ENCODE data around the gene ARHGEF17. TPM values are rescaled to one million over a fixed set of nuclear protein-coding genes. Genes with fewer than 3 reads are reported as not detected.

The ARHGEF17 gene
- total and polyA plus RNA-seq, 3 experiments from 2014 or later: not detected

- Mint-ChIP-seq H3K9me3 (no peaks in the 10 kb centered on the region), H3K4me3 (no peak overlapping the region), H3K27me3 (peaks cover 22 to 45% of the 10 kb centered on the region in 2 donors), H3K4me1 (no peaks in the 10 kb centered on the region), H3K27ac (no peak overlapping the region), H3K36me3 (no peaks in the 10 kb centered on the region)
- Histone ChIP-seq H3K27me3 (ENCODE audit: insufficient read depth, low read length, poor library complexity, severe bottlenecking) (peaks cover 18% of the 10 kb centered on the region), H3K27ac (ENCODE audit: low read depth, low read length) (no peak overlapping the region), H3K4me3 (ENCODE audit: low read length) (no peak overlapping the region), H3K9me3 (ENCODE audit: low read length) (no peaks in the 10 kb centered on the region), H3K4me1 (ENCODE audit: insufficient read depth, low read length) (no peaks in the 10 kb centered on the region), H3K36me3 (ENCODE audit: insufficient read depth, low read length) (no peaks in the 10 kb centered on the region)
- POLR2A ChIA-PET: no interaction called here
- no peak for DNase-seq
- CTCF ChIA-PET: no interaction called here
Measured at GRCh38 chr11:73265853-73266645, 42.0 kb upstream of the ARHGEF17 start.

- no peaks in the 10 kb centered on the region for H3K9me3 Mint-ChIP-seq
- Histone ChIP-seq H3K27ac (ENCODE audit: low read depth, low read length) (no peak overlapping the region), H3K9me3 (ENCODE audit: low read length) (no peaks in the 10 kb centered on the region), H3K4me3 (ENCODE audit: low read length) (no peak overlapping the region), H3K4me1 (ENCODE audit: insufficient read depth, low read length) (no peaks in the 10 kb centered on the region), H3K27me3 (ENCODE audit: insufficient read depth, low read length, poor library complexity, severe bottlenecking) (peaks cover 18% of the 10 kb centered on the region), H3K36me3 (ENCODE audit: insufficient read depth, low read length) (no peaks in the 10 kb centered on the region)
- H3K27ac Mint-ChIP-seq: no peak overlapping the region
- H3K36me3 Mint-ChIP-seq: no peaks in the 10 kb centered on the region
- ChIA-PET POLR2A (no interaction called here), CTCF (interaction anchor here (0.7 to 0.9 kb wide), 2 partner anchors 23 to 35 kb away, joined by 3 read pairs; no protein-coding TSS in a partner anchor)
- H3K4me3 Mint-ChIP-seq: no peak overlapping the region
- H3K27me3 Mint-ChIP-seq: peaks cover 25 to 43% of the 10 kb centered on the region in 2 donors
- DNase-seq: no peak
- no peaks in the 10 kb centered on the region for H3K4me1 Mint-ChIP-seq
Measured at GRCh38 chr11:73266646-73267020, 41.4 kb upstream of the ARHGEF17 start.

- H3K27me3 ChIP-seq (ENCODE audit: insufficient read depth, low read length, poor library complexity, severe bottlenecking): peaks cover 22% of the 10 kb centered on the region
- Mint-ChIP-seq H3K4me1 (no peaks in the 10 kb centered on the region), H3K27ac (no peak overlapping the region), H3K4me3 (no peak overlapping the region), H3K36me3 (no peaks in the 10 kb centered on the region), H3K9me3 (no peaks in the 10 kb centered on the region), H3K27me3 (peaks cover 25 to 38% of the 10 kb centered on the region in 2 donors)
- ChIA-PET CTCF (interaction anchor here (0.7 to 0.9 kb wide), 2 partner anchors 22 to 34 kb away, joined by 3 read pairs; no protein-coding TSS in a partner anchor), POLR2A (no interaction called here)
- no peak overlapping the region for H3K4me3 ChIP-seq (ENCODE audit: low read length)
- H3K36me3 ChIP-seq (ENCODE audit: insufficient read depth, low read length): no peaks in the 10 kb centered on the region
- H3K9me3 ChIP-seq (ENCODE audit: low read length): no peaks in the 10 kb centered on the region
- no peak overlapping the region for H3K27ac ChIP-seq (ENCODE audit: low read depth, low read length)
- DNase-seq: no peak
- H3K4me1 ChIP-seq (ENCODE audit: insufficient read depth, low read length): no peaks in the 10 kb centered on the region
Measured at GRCh38 chr11:73267122-73267846, 40.8 kb upstream of the ARHGEF17 start.

- no peaks in the 10 kb centered on the region for H3K36me3 ChIP-seq (ENCODE audit: insufficient read depth, low read length)
- no peaks in the 10 kb centered on the region for H3K36me3 Mint-ChIP-seq
- H3K27ac Mint-ChIP-seq: no peak overlapping the region
- H3K27me3 Mint-ChIP-seq: peaks cover 20 to 31% of the 10 kb centered on the region in 2 donors
- ChIA-PET POLR2A (no interaction called here), CTCF (no interaction called here)
- no peaks in the 10 kb centered on the region for H3K9me3 ChIP-seq (ENCODE audit: low read length)
- H3K4me3 Mint-ChIP-seq: no peak overlapping the region
- no peaks in the 10 kb centered on the region for H3K4me1 Mint-ChIP-seq
- no peak overlapping the region for H3K4me3 ChIP-seq (ENCODE audit: low read length)
- H3K4me1 ChIP-seq (ENCODE audit: insufficient read depth, low read length): no peaks in the 10 kb centered on the region
- no peak for DNase-seq
- no peaks in the 10 kb centered on the region for H3K9me3 Mint-ChIP-seq
- H3K27me3 ChIP-seq (ENCODE audit: insufficient read depth, low read length, poor library complexity, severe bottlenecking): peaks cover 21% of the 10 kb centered on the region
- no peak overlapping the region for H3K27ac ChIP-seq (ENCODE audit: low read depth, low read length)
Measured at GRCh38 chr11:73267906-73268540, 40.1 kb upstream of the ARHGEF17 start.

GRCh38 chr11:73268671-73269271 lies 39.3 kb upstream of the ARHGEF17 start:
- Mint-ChIP-seq H3K4me1 (no peaks in the 10 kb centered on the region), H3K4me3 (no peak overlapping the region), H3K27ac (peak overlapping the region in 1 of 8 donors; percentile 47), H3K9me3 (no peaks in the 10 kb centered on the region), H3K27me3 (peaks cover 19 to 24% of the 10 kb centered on the region in 2 donors), H3K36me3 (no peaks in the 10 kb centered on the region)
- H3K4me1 ChIP-seq (ENCODE audit: insufficient read depth, low read length): no peaks in the 10 kb centered on the region
- CTCF ChIA-PET: no interaction called here
- no peaks in the 10 kb centered on the region for H3K36me3 ChIP-seq (ENCODE audit: insufficient read depth, low read length)
- DNase-seq: no peak
- no peak overlapping the region for H3K4me3 ChIP-seq (ENCODE audit: low read length)
- H3K27ac ChIP-seq (ENCODE audit: low read depth, low read length): no peak overlapping the region
- POLR2A ChIA-PET: no interaction called here
- peaks cover 13% of the 10 kb centered on the region for H3K27me3 ChIP-seq (ENCODE audit: insufficient read depth, low read length, poor library complexity, severe bottlenecking)
- H3K9me3 ChIP-seq (ENCODE audit: low read length): no peaks in the 10 kb centered on the region

- Histone ChIP-seq H3K27me3 (ENCODE audit: insufficient read depth, low read length, poor library complexity, severe bottlenecking) (peaks cover 8% of the 10 kb centered on the region), H3K9me3 (ENCODE audit: low read length) (no peaks in the 10 kb centered on the region), H3K36me3 (ENCODE audit: insufficient read depth, low read length) (no peaks in the 10 kb centered on the region), H3K4me1 (ENCODE audit: insufficient read depth, low read length) (no peaks in the 10 kb centered on the region), H3K27ac (ENCODE audit: low read depth, low read length) (no peak overlapping the region), H3K4me3 (ENCODE audit: low read length) (no peak overlapping the region)
- Mint-ChIP-seq H3K36me3 (no peaks in the 10 kb centered on the region), H3K4me1 (no peaks in the 10 kb centered on the region), H3K4me3 (no peak overlapping the region), H3K27ac (peak overlapping the region in 1 of 8 donors; percentile 47), H3K9me3 (no peaks in the 10 kb centered on the region), H3K27me3 (peaks cover 18 to 23% of the 10 kb centered on the region in 2 donors)
- POLR2A ChIA-PET: interaction anchor here (0.5 kb wide), 1 partner anchor 406 kb away, joined by 3 read pairs; no protein-coding TSS in a partner anchor
- DNase-seq: no peak
- CTCF ChIA-PET: no interaction called here
Measured at GRCh38 chr11:73269459-73270015, 38.5 kb upstream of the ARHGEF17 start.

GRCh38 chr11:73270016-73270854 lies 37.8 kb upstream of the ARHGEF17 start:
- Mint-ChIP-seq H3K27ac (no peak overlapping the region), H3K4me1 (no peaks in the 10 kb centered on the region), H3K27me3 (peaks cover 11 to 16% of the 10 kb centered on the region in 2 donors), H3K9me3 (no peaks in the 10 kb centered on the region), H3K4me3 (no peak overlapping the region), H3K36me3 (no peaks in the 10 kb centered on the region)
- Histone ChIP-seq H3K36me3 (ENCODE audit: insufficient read depth, low read length) (no peaks in the 10 kb centered on the region), H3K9me3 (ENCODE audit: low read length) (no peaks in the 10 kb centered on the region), H3K4me1 (ENCODE audit: insufficient read depth, low read length) (no peaks in the 10 kb centered on the region), H3K27ac (ENCODE audit: low read depth, low read length) (no peak overlapping the region), H3K27me3 (ENCODE audit: insufficient read depth, low read length, poor library complexity, severe bottlenecking) (peaks cover 4% of the 10 kb centered on the region), H3K4me3 (ENCODE audit: low read length) (no peak overlapping the region)
- ChIA-PET POLR2A (interaction anchor here (0.5 kb wide), 1 partner anchor 407 kb away, joined by 3 read pairs; no protein-coding TSS in a partner anchor), CTCF (no interaction called here)
- DNase-seq: no peak

Data from CD8-positive, alpha-beta memory T cell (primary cell).